ENCODE measurements around the gene HDLBP. TPM values are rescaled to one million over a fixed set of nuclear protein-coding genes. Genes with fewer than 3 reads are reported as not detected.
A peak's percentile ranks its signal among the peaks of the same experiment; 100 is the strongest.

Gene HDLBP
- total and polyA plus RNA-seq, 12 donors, result 206 to 419 (median 353) TPM

GRCh38 chr2:241228860-241229516 is 86.5 kb downstream of the HDLBP start:
- H3K4me1 ChIP-seq, result peaks cover 2 to 48% (median 24%) of the 10 kb centered on the region in 9 donors
- H3K9me3 ChIP-seq, result no peaks in the 10 kb centered on the region
- peak overlapping the region in 9 of 10 donors; percentile 10 to 73 (median 58) for H3K27ac ChIP-seq
- no peak for TF ChIP-seq CTCF (IDR thresholded peaks at IDR 0.05)
- 55 to 65% methylated on average over 20 of the region's 20 CpGs for WGBS, 2 donors
- peak in 7 of 8 donors; percentile 48 to 66 (median 58) for ATAC-seq
- H3K27me3 ChIP-seq, result no peaks in the 10 kb centered on the region
- H3K4me3 ChIP-seq, result no peak overlapping the region
- no peak for DNase-seq
- peaks cover 0 to 92% (median 61%) of the 10 kb centered on the region in 9 donors for H3K36me3 ChIP-seq
- intact Hi-C loops (cut with DNase I), result loop anchor here in 1 of 10 donors (10.0 kb wide), 1 partner anchor 134 kb away; no protein-coding TSS in a partner anchor

- ATAC-seq, result no peak
- H3K27ac ChIP-seq, result peak overlapping the region in 9 of 10 donors; percentile 10 to 73 (median 58)
- H3K36me3 ChIP-seq, result peaks cover 0 to 85% (median 54%) of the 10 kb centered on the region in 9 donors
- DNase-seq, result peak in 1 of 2 donors; percentile 3
- H3K9me3 ChIP-seq, result no peaks in the 10 kb centered on the region
- no peak overlapping the region for H3K4me3 ChIP-seq
- no peaks in the 10 kb centered on the region for H3K27me3 ChIP-seq
- WGBS, 2 donors, result 88 to 92% methylated on average over 26 of the region's 26 CpGs
- peaks cover 2 to 55% (median 27%) of the 10 kb centered on the region in 9 donors for H3K4me1 ChIP-seq
- no peak for TF ChIP-seq CTCF (IDR thresholded peaks at IDR 0.05)
- intact Hi-C loops (cut with DNase I), result loop anchor here in 1 of 10 donors (10.0 kb wide), 1 partner anchor 133 kb away; no protein-coding TSS in a partner anchor
Measured at GRCh38 chr2:241228081-241228859, 87.2 kb downstream of the HDLBP start.

DNA sequence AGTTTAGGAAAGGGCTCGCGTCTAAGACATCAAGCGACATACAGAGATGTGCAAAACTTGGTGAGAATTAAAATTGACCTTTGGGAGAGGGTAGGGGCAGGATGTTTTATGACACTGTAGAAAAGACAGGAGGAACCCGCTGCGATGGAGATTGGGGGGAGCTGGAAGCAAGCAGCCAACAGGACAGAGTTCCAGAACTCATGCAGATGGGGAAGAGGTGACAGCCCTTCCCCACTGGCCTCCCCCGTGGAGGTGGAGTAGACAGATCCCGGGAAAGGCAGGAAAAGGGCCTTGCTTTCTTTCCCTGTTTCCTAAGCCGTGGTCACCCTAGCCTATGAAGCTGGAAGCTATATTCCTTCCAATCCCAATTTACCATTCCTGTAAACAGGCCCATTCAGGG is 87.9 kb downstream of the HDLBP start:
- Histone ChIP-seq H3K9me3 (no peaks in the 10 kb centered on the region), H3K4me3 (no peak overlapping the region), H3K27ac (peak overlapping the region in 2 of 10 donors; percentile 33 to 40), H3K27me3 (no peaks in the 10 kb centered on the region), H3K4me1 (peaks cover 2 to 51% (median 27%) of the 10 kb centered on the region in 9 donors), H3K36me3 (peaks cover 0 to 78% (median 47%) of the 10 kb centered on the region in 9 donors)
- 42 to 56% methylated on average over 8 of the region's 8 CpGs for WGBS, 2 donors
- DNase-seq, result no peak
- ATAC-seq, result no peak
- no peak for TF ChIP-seq CTCF (IDR thresholded peaks at IDR 0.05)
- intact Hi-C loops (cut with DNase I), result loop anchor here in 1 of 10 donors (10.0 kb wide), 1 partner anchor 133 kb away; no protein-coding TSS in a partner anchor

All from heart right ventricle (tissue), 16 donors.